Hepatocyte (in vitro differentiated cells): ENCODE measurements around the gene TRNP1.

ENCODE experiments used
- CTCF ChIP-seq: fragments of 200-600 bp; sonication (generic); IDR thresholded peaks from 2 replicates; pipeline ENCODE4 v1.5.1; 2016; ENCODE audit warnings: antibody characterized with exemption, mild to moderate bottlenecking; ENCODE audit not compliant: poor library complexity
- EZH2 ChIP-seq: fragments of 200-600 bp; sonication (generic); IDR thresholded peaks from 2 replicates; pipeline ENCODE4 v1.6.1; 2016; ENCODE audit warnings: antibody characterized with exemption, mild to moderate bottlenecking, borderline replicate concordance

- TF ChIP-seq CTCF = no peak
- no peak for TF ChIP-seq EZH2
Measured at GRCh38 chr1:27011976-27012563, 18.6 kb downstream of the TRNP1 start.
